Adrenal gland (tissue), 12 donors: ENCODE results near the gene UNC13D. TPM values are rescaled to one million over a fixed set of nuclear protein-coding genes. Genes with fewer than 3 reads are reported as not detected.

Experiments
- DNase-seq, 7 donors: peaks; one replicate each; pipeline ENCODE4 v3.0.0-alpha.2; 2019 to 2020
- H3K27ac ChIP-seq, 5 donors: fragments of 200-600 bp; sonication (generic) in 4 of 5; 1 replicate in 3 of 5; 2 replicates in 2 of 5; pipeline versions ENCODE4 v1.5.1 to v1.8.0; 2016 to 2020; ENCODE audit warnings: mild to moderate bottlenecking in 1 of 5
- H3K27me3 ChIP-seq: fragments of 200-600 bp; 2 replicates; pipeline ENCODE4 v1.8.0; 2021
- H3K36me3 ChIP-seq, 2 donors: fragments of 200-600 bp; replicated peaks in 1 of 2; 1 replicate in 1 of 2; 2 replicates in 1 of 2; pipeline versions ENCODE4 v1.5.1 to v1.8.0; 2018 to 2022
- H3K4me1 ChIP-seq, 2 donors: fragments of 200-600 bp; replicated peaks in 1 of 2; 1 replicate in 1 of 2; 2 replicates in 1 of 2; pipeline versions ENCODE4 v1.5.1 to v1.8.0; 2018 to 2021
- H3K4me3 ChIP-seq, 4 donors: fragments of 200-600 bp; sonication (generic) in 3 of 4; one replicate each; pipeline ENCODE4 v1.5.1; 2016 to 2018
- H3K9me3 ChIP-seq, 3 donors: fragments of 200-600 bp; sonication (generic) in 1 of 3; replicated peaks in 1 of 3; 1 replicate in 2 of 3; 2 replicates in 1 of 3; pipeline versions ENCODE4 v1.5.1 to v1.8.0; 2016 to 2021
- CTCF ChIP-seq, 6 experiments: fragments of 450-650 bp in 4 of 6; fragments of 200-600 bp in 2 of 6; sonication (generic) in 1 of 6; IDR thresholded peaks; 1 replicate in 5 of 6; 2 replicates in 1 of 6; pipeline versions ENCODE4 v1.5.1 to v1.8.0; 2016 to 2021; ENCODE audit warnings: antibody characterized with exemption in 6 of 6, mild to moderate bottlenecking in 2 of 6, moderate library complexity in 1 of 6
- POLR2A ChIP-seq, 2 donors: fragments of 450-650 bp; IDR thresholded peaks; one replicate each; pipeline ENCODE4 v1.6.1; 2017; ENCODE audit warnings: antibody characterized with exemption in 2 of 2, mild to moderate bottlenecking in 2 of 2, moderate library complexity in 1 of 2
- WGBS, 4 donors: extraction: QIAGEN DNeasy Blood & Tissue Kit in 2 of 4; methylation state at CpG; one replicate each; pipeline versions ENCODE4 v1.1.5 to v1.1.7; 2013 to 2017; 5-methylcytosine and 5-hydroxymethylcytosine counted together
- intact Hi-C, 2 donors: fragments of 100-400 bp; cut with DNase I; formaldehyde crosslinking; loops; one replicate each; pipeline versions ENCODE4 v1.14.1 to v1.15.0; 2022 to 2023
- polyA plus RNA-seq, 3 donors: library from polyadenylated mRNA; stranded (reverse); fragments of 200-250 nt in 2 of 3; fragments of 350-450 nt in 1 of 3; fragmentation: Illumina TruSeq in 1 of 3; extraction: RNeasy Lipid Tissue Mini Kit (QIAGEN cat#74804) in 1 of 3; gene quantifications; one replicate each; pipeline ENCODE4 v1.2.3, GENCODE V29; 2013 to 2014
- total RNA-seq, 9 donors: library from RNA; depleted of rRNA in 4 of 9; stranded (reverse); fragments of >200 nt in 4 of 9; fragments of 120-200 nt in 1 of 9; fragmentation: NEBNext Ultra II Directional in 1 of 9; extraction: Animal tissue kit (Norgen Biotek cat#: 25700) in 1 of 9; gene quantifications; one replicate each; pipeline versions ENCODE4 v1.1.0 to v1.2.4, GENCODE V29; 2013 to 2023
- donor health status: healthy with polysubstance abuse.
- donor health status: Bipolar disorder and iron deficiency.
- donor health status: DM: yes; HTN: yes; CAD: no.
- donor health status: DM: no; HTN: no; CAD: no.
- donor health status: DM: no; HTN: no; CAD: no.
- donor health status: DM: yes; HTN: yes; CAD: no.

The UNC13D gene
- total and polyA plus RNA-seq, 12 donors = 3.0 to 47.5 (median 13.8) TPM

DNA sequence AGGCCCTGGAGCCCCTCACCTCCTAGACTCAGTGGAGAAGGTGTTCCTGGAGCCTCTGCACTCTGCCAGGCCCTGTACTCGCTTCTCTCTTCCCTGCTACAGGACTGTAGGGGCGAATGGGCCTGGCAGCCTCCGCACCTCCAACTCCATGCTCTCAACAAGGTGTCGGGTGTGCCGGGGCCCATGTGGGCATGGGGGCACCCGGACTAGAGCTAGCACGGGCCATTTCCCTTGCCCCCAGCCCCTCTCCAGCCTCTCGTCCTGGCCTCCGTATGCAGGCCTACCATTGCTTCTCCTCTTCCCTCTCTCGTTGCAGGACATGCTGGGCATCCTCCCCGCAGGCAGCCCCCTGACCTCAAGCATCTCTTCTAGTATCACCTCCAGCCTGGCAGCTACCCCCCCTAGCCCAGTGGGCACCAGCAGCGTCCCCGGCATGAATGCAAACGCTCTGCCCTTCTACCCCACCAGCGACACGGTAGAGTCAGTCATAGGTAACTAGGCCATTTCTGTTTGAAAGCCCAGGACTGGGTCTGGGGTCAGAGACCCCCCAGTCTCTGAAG is 25.8 kb downstream of the UNC13D start:
- intact Hi-C loops = loop anchor here in 1 of 2 donors (10.0 kb wide), 1 partner anchor 54 kb away; the partner anchor contains the start of gene GALK1
- Histone ChIP-seq H3K9me3 (no peaks in the 10 kb centered on the region), H3K27ac (no peak overlapping the region), H3K27me3 (no peaks in the 10 kb centered on the region), H3K36me3 (peaks cover 0 to 84% of the 10 kb centered on the region in 2 donors), H3K4me3 (no peak overlapping the region), H3K4me1 (peaks cover 9 to 17% of the 10 kb centered on the region in 2 donors)
- DNase-seq = no peak
- TF ChIP-seq POLR2A (IDR thresholded peaks at IDR 0.05) (no peak), CTCF (IDR thresholded peaks at IDR 0.05) (no peak)
- WGBS, 4 donors = 93 to 95% (median 95%) methylated on average over 9 to 16 of the region's 16 CpGs

DNA sequence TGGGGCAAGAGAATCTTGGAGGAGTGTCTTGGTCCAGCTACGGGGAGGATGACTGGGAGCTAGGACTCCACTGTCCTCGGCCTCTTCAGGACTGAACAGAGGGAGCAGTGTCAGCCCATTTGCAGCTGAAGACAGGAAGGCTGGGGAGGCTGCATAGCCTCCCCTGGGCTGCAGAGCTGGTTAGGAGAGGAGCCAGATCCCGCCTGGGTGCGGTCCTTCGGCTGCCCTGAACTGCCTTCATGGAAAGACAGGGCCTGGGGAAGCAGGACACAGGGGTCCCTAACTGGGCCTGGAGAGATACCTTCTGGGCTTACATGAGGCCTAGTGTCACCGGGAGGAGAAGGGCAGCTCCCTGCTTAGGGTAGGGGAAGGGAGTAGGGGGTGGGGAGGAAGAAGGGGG is 26.6 kb downstream of the UNC13D start:
- peaks cover 9 to 16% of the 10 kb centered on the region in 2 donors for H3K4me1 ChIP-seq
- no peaks in the 10 kb centered on the region for H3K27me3 ChIP-seq
- no peak for TF ChIP-seq POLR2A (IDR thresholded peaks at IDR 0.05)
- peaks cover 0 to 84% of the 10 kb centered on the region in 2 donors for H3K36me3 ChIP-seq
- H3K27ac ChIP-seq = no peak overlapping the region
- 90 to 99% (median 93%) methylated on average over 4 to 6 of the region's 6 CpGs for WGBS, 4 donors
- no peak overlapping the region for H3K4me3 ChIP-seq
- H3K9me3 ChIP-seq = no peaks in the 10 kb centered on the region
- DNase-seq = no peak
- intact Hi-C loops = loop anchor here in 1 of 2 donors (10.0 kb wide), 1 partner anchor 53 kb away; the partner anchor contains the start of gene GALK1

DNA sequence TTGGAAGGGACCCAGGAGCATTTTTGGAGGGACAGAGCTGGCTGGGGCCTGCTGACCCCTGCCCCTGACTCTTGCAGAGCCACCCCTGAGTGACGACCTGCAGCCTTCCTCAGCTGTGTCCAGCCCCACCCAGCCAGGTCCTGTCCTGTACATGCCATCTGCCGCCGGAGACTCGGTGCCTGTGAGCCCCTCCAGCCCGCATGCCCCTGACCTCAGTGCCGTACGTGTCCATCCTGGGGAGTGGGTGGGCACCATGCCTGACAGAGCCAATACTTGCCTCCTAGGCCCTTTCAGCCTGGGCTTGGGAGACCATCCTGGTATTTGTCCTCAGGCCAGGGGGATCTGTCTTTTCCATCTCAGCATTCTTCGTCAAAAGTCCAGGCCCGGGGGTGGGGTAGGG is 27.5 kb downstream of the UNC13D start:
- H3K36me3 ChIP-seq = peaks cover 0 to 88% of the 10 kb centered on the region in 2 donors
- WGBS, 4 donors = 85 to 94% (median 88%) methylated on average over 6 to 9 of the region's 9 CpGs; no CpG with 5 or more reads in 1 of the 4 donors
- intact Hi-C loops = loop anchor here in 1 of 2 donors (10.0 kb wide), 1 partner anchor 52 kb away; the partner anchor contains the start of gene GALK1
- no peak overlapping the region for H3K27ac ChIP-seq
- H3K9me3 ChIP-seq = no peaks in the 10 kb centered on the region
- peak in 1 of 7 donors; percentile 24 for DNase-seq
- no peaks in the 10 kb centered on the region for H3K27me3 ChIP-seq
- H3K4me1 ChIP-seq = peaks cover 9 to 12% of the 10 kb centered on the region in 2 donors
- H3K4me3 ChIP-seq = no peak overlapping the region
- TF ChIP-seq POLR2A (IDR thresholded peaks at IDR 0.05) = no peak
- TF ChIP-seq CTCF (IDR thresholded peaks at IDR 0.05) = no peak

DNA sequence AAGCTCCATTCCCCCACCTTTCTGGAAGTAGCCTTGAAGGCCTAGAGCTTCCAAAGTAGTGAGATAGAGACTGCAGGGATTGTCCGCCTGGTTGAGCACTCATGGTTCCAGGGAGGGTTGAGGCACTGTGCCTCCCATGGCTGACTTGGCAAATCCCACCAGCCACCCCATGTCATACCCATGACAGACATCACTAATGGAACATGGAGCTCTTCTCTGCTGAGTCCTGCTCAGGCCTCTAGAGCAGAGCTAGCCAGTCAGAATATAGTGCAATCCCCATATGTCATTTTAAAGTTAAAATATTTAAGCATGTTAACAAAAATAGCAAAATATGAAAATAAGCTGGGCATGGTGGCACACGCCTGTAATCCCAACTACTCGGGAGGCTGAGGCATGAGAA is 28.8 kb downstream of the UNC13D start:
- DNase-seq = no peak
- intact Hi-C loops = loop anchor here in 1 of 2 donors (10.0 kb wide), 1 partner anchor 51 kb away; the partner anchor contains the start of gene GALK1

GRCh38 chr17:75814900-75815373 is 29.3 kb downstream of the UNC13D start:
- no peaks in the 10 kb centered on the region for H3K9me3 ChIP-seq
- peak; percentile 79 to 93 (median 91) for DNase-seq
- intact Hi-C loops = loop anchor here in 1 of 2 donors (10.0 kb wide), 1 partner anchor 50 kb away; the partner anchor contains the start of gene GALK1
- WGBS, 4 donors = 40 to 57% (median 52%) methylated on average over 8 to 13 of the region's 13 CpGs
- no peaks in the 10 kb centered on the region for H3K27me3 ChIP-seq
- H3K27ac ChIP-seq = peak overlapping the region; percentile 76 to 97 (median 87)
- peaks cover 0 to 87% of the 10 kb centered on the region in 2 donors for H3K36me3 ChIP-seq
- H3K4me3 ChIP-seq = no peak overlapping the region
- H3K4me1 ChIP-seq = peaks cover 9 to 12% of the 10 kb centered on the region in 2 donors
- TF ChIP-seq POLR2A (IDR thresholded peaks at IDR 0.05) = peak in 1 of 2 donors; percentile 56
- TF ChIP-seq CTCF (IDR thresholded peaks at IDR 0.05) = no peak

More for the DNA sequence above, 28.8 kb downstream of the UNC13D start:
- Histone ChIP-seq H3K27ac (peak overlapping the region; percentile 76 to 97 (median 87)), H3K36me3 (peaks cover 0 to 87% of the 10 kb centered on the region in 2 donors), H3K4me1 (peaks cover 9 to 12% of the 10 kb centered on the region in 2 donors), H3K4me3 (no peak overlapping the region), H3K27me3 (no peaks in the 10 kb centered on the region), H3K9me3 (no peaks in the 10 kb centered on the region)
- no peak for TF ChIP-seq POLR2A (IDR thresholded peaks at IDR 0.05)
- WGBS, 4 donors = 70 to 93% (median 77%) methylated on average over 2 to 3 of the region's 3 CpGs
